ENCODE data around the gene UPF1.
"Not testable (repeated sequence)": the region's sequence is repeated elsewhere in the genome, so short reads cannot be mapped to it uniquely, and the experiment has no call there.

UPF1 gene

GRCh38 chr19:18899624-18900560 lies 68.1 kb downstream of the UPF1 start:
- DNase-seq: no peak

GRCh38 chr19:18900700-18901481 lies 69.1 kb downstream of the UPF1 start:
- no peak for DNase-seq

GRCh38 chr19:18901491-18901890 lies 69.7 kb downstream of the UPF1 start:
- DNase-seq: no peak

- not testable (repeated sequence) for DNase-seq
These were observed 70.8 kb downstream of the UPF1 start for GRCh38 chr19:18902519-18902918.

GRCh38 chr19:18903156-18904037 lies 71.6 kb downstream of the UPF1 start:
- DNase-seq: no peak

- no peak for DNase-seq
These were observed 72.7 kb downstream of the UPF1 start for GRCh38 chr19:18904334-18905057.

GRCh38 chr19:18905058-18905456 lies 73.3 kb downstream of the UPF1 start:
- DNase-seq: no peak

GRCh38 chr19:18905513-18906236 lies 73.9 kb downstream of the UPF1 start:
- DNase-seq: no peak

GRCh38 chr19:18906605-18907519 lies 75.1 kb downstream of the UPF1 start:
- no peak for DNase-seq

GRCh38 chr19:18908917-18909619 lies 77.3 kb downstream of the UPF1 start:
- no peak for DNase-seq

GRCh38 chr19:18910010-18910409 lies 78.3 kb downstream of the UPF1 start:
- no peak for DNase-seq

- DNase-seq: no peak
These were observed 79.2 kb downstream of the UPF1 start for GRCh38 chr19:18910801-18911436.

- no peak for DNase-seq
These were observed 81.2 kb downstream of the UPF1 start for GRCh38 chr19:18912933-18913332.

GRCh38 chr19:18913466-18913865 lies 81.7 kb downstream of the UPF1 start:
- no peak for DNase-seq

- peak; percentile 42 for DNase-seq
These were observed 83.9 kb downstream of the UPF1 start for GRCh38 chr19:18915639-18916038.

GRCh38 chr19:18917593-18917992 lies 85.8 kb downstream of the UPF1 start:
- DNase-seq: not testable (repeated sequence)
